Parathyroid adenoma (tissue), 2 donors: ENCODE data around the gene VAC14.
"Not testable (repeated sequence)": the region's sequence is repeated elsewhere in the genome, so short reads cannot be mapped to it uniquely, and the experiment has no call there.

ENCODE experiments used
- H2AFZ ChIP-seq: fragments of 300-600 bp; sonication (generic); one replicate; pipeline ENCODE4 v1.7.0; 2017; ENCODE audit warnings: antibody characterized with exemption, mild to moderate bottlenecking
- H3K27ac ChIP-seq: fragments of 300-600 bp; sonication (generic); one replicate; pipeline ENCODE4 v1.7.0; 2017
- H3K27me3 ChIP-seq: fragments of 300-600 bp; sonication (generic); one replicate; pipeline ENCODE4 v1.7.0; 2017; ENCODE audit warnings: low read length; ENCODE audit not compliant: control insufficient read depth, insufficient read depth
- H3K36me3 ChIP-seq: fragments of 300-600 bp; sonication (generic); one replicate; pipeline ENCODE4 v1.7.0; 2017; ENCODE audit warnings: low read length; ENCODE audit not compliant: control insufficient read depth, insufficient read depth
- H3K4me1 ChIP-seq: fragments of 300-600 bp; sonication (generic); one replicate; pipeline ENCODE4 v1.7.0; 2017; ENCODE audit warnings: control low read depth
- H3K4me2 ChIP-seq: fragments of 300-600 bp; sonication (generic); one replicate; pipeline ENCODE4 v1.7.0; 2017; ENCODE audit warnings: low read length
- H3K4me3 ChIP-seq: fragments of 300-600 bp; sonication (generic); one replicate; pipeline ENCODE4 v1.7.0; 2017; ENCODE audit warnings: low read depth, low read length
- H3K79me2 ChIP-seq: fragments of 300-600 bp; sonication (generic); one replicate; pipeline ENCODE4 v1.7.0; 2017; ENCODE audit warnings: control low read depth
- H3K9ac ChIP-seq: fragments of 300-600 bp; sonication (generic); one replicate; pipeline ENCODE4 v1.7.0; 2017; ENCODE audit warnings: mild to moderate bottlenecking
- H3K9me3 ChIP-seq: fragments of 300-600 bp; sonication (generic); one replicate; pipeline ENCODE4 v1.7.0; 2017; ENCODE audit warnings: low read length; ENCODE audit not compliant: control insufficient read depth
- TF ChIP-seq, protein P1 (sequence below): fragments of 300-600 bp; sonication (generic); IDR thresholded peaks from one replicate; pipeline ENCODE4 v1.7.0; 2017; ENCODE audit warnings: antibody characterized with exemption, mild to moderate bottlenecking
- donor health status: primary hyperparathyroidism.

Gene VAC14

DNA sequence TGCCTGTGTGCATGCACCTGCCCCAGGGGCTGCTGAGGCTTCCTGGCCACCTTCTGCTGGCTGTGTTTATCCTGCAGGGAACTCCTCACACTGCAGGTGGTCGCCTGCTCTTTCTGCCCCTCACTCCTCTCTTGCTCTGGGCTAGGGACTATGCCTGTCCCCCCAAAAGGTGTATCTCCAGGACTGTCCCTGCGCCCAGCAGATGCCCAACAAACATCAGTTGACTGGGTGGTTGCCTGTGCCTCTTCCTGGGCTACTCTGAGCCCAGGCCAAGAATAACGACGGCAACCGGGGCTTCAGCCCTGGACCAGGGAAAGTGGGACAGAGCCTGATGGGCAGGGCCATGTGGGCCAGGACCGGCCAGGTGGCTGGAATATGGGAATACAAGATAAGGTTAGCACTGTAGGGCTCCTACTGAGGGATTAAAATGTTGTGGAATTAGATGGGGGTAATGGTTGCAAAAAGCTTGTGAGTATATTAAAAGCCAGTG is 55.4 kb downstream of the VAC14 start:
- Histone ChIP-seq H3K9ac (no peak overlapping the region), H3K4me3 (no peak overlapping the region), H2AFZ (no peak overlapping the region), H3K9me3 (no peaks in the 10 kb centered on the region), H3K4me1 (no peaks in the 10 kb centered on the region), H3K4me2 (no peak overlapping the region), H3K27me3 (no peaks in the 10 kb centered on the region), H3K36me3 (no peaks in the 10 kb centered on the region), H3K27ac (no peak overlapping the region), H3K79me2 (peaks cover 5% of the 10 kb centered on the region)
- TF ChIP-seq, protein P1, sequence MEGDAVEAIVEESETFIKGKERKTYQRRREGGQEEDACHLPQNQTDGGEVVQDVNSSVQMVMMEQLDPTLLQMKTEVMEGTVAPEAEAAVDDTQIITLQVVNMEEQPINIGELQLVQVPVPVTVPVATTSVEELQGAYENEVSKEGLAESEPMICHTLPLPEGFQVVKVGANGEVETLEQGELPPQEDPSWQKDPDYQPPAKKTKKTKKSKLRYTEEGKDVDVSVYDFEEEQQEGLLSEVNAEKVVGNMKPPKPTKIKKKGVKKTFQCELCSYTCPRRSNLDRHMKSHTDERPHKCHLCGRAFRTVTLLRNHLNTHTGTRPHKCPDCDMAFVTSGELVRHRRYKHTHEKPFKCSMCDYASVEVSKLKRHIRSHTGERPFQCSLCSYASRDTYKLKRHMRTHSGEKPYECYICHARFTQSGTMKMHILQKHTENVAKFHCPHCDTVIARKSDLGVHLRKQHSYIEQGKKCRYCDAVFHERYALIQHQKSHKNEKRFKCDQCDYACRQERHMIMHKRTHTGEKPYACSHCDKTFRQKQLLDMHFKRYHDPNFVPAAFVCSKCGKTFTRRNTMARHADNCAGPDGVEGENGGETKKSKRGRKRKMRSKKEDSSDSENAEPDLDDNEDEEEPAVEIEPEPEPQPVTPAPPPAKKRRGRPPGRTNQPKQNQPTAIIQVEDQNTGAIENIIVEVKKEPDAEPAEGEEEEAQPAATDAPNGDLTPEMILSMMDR: no peak

DNA sequence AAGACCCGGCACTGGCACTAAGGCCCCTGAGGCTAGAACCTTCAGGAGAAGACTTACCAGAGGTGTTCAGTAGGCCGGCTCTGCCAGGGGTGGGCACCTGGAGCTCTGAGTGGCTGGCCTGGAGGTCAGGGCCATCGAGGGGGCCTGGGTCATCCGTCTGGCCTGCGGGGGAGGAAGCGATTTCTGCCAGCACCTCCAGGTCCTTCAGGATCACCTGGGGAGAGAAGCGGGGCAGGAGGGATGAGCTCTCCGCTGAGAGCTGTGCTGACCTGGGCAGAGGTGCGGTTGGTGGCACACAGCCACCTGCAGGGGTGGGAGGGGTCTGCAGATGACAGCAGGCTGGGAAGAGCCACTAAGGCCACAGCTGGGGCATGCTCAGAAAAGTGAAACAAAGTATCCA is 56.6 kb downstream of the VAC14 start:
- H3K79me2 ChIP-seq: peaks cover 2% of the 10 kb centered on the region
- no peak overlapping the region for H3K4me2 ChIP-seq
- no peaks in the 10 kb centered on the region for H3K4me1 ChIP-seq
- H3K9ac ChIP-seq: no peak overlapping the region
- H3K27me3 ChIP-seq: no peaks in the 10 kb centered on the region
- H2AFZ ChIP-seq: no peak overlapping the region
- H3K36me3 ChIP-seq: no peaks in the 10 kb centered on the region
- no peak overlapping the region for H3K27ac ChIP-seq
- H3K9me3 ChIP-seq: no peaks in the 10 kb centered on the region
- no peak overlapping the region for H3K4me3 ChIP-seq
- TF ChIP-seq, protein P1: no peak

DNA sequence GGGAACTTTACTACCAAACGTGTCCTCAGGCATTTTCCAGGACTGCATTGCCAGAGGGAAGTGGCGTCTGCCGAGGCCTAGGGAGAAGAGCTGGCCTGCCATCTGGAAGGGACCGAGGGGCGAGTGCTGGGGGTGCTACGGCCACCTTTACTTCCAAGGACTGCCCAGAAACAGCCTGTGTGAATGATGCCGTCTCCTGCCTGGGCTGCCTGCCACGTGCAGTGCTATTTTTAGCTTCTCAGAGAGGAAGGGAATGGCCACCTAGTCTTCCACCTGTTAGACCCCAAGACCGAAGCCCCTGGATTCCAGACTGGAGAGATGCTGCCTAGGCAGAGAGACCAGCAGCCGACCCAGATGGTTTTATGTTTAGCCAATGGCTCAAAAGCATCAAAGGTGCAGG is 57.2 kb downstream of the VAC14 start:
- H2AFZ ChIP-seq: no peak overlapping the region
- H3K27me3 ChIP-seq: no peaks in the 10 kb centered on the region
- no peaks in the 10 kb centered on the region for H3K9me3 ChIP-seq
- no peaks in the 10 kb centered on the region for H3K4me1 ChIP-seq
- no peaks in the 10 kb centered on the region for H3K36me3 ChIP-seq
- H3K79me2 ChIP-seq: peaks cover 2% of the 10 kb centered on the region
- H3K27ac ChIP-seq: no peak overlapping the region
- no peak overlapping the region for H3K4me2 ChIP-seq
- TF ChIP-seq, protein P1: no peak
- no peak overlapping the region for H3K4me3 ChIP-seq
- no peak overlapping the region for H3K9ac ChIP-seq

DNA sequence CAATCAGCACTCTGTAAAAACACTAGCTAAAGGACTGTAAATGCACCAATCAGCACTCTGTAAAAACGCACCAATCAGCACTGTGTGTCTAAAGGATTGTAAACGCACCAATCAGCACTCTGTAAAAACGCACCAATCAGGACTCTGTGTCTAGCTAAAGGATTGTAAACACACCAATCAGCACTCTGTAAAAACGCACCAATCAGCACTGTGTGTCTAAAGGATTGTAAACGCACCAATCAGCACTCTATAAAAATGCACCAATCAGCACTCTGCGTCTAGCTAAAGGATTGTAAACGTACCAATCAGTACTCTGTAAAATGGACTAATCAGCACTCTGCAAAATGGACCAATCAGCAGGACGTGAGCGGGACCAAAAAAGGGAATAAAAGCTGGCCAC is 58.0 kb downstream of the VAC14 start:
- H3K27ac ChIP-seq, H3K4me2 ChIP-seq, H3K36me3 ChIP-seq, H2AFZ ChIP-seq, H3K4me3 ChIP-seq, H3K4me1 ChIP-seq, H3K9me3 ChIP-seq, H3K27me3 ChIP-seq, H3K79me2 ChIP-seq, H3K9ac ChIP-seq: not testable (repeated sequence)

DNA sequence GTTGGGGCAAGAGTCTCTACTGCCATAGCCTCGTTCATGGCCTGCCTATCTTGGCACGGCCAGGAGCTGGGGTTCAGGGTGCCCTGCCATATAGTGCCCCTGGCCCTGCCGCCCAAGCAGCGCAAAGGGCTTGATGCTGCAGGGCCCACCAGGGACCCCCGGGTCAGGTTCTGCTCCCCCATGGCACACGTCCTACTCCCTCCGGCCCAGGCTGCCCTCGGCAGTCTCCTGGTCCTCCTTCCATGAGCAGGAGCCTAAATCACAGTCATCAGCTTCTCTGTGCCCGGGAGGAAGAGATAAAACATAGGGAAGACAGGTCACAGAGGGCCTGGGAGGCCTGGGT is 59.2 kb downstream of the VAC14 start:
- H3K4me2 ChIP-seq: no peak overlapping the region
- no peak overlapping the region for H3K4me3 ChIP-seq
- no peak overlapping the region for H3K27ac ChIP-seq
- no peaks in the 10 kb centered on the region for H3K9me3 ChIP-seq
- no peaks in the 10 kb centered on the region for H3K27me3 ChIP-seq
- peaks cover 2% of the 10 kb centered on the region for H3K79me2 ChIP-seq
- no peaks in the 10 kb centered on the region for H3K36me3 ChIP-seq
- TF ChIP-seq, protein P1: no peak
- no peaks in the 10 kb centered on the region for H3K4me1 ChIP-seq
- no peak overlapping the region for H3K9ac ChIP-seq
- H2AFZ ChIP-seq: no peak overlapping the region
